ENCODE measurements around the gene TET2.
"Not testable (repeated sequence)": the region's sequence is repeated elsewhere in the genome, so short reads cannot be mapped to it uniquely, and the experiment has no call there.

Gene TET2

DNA sequence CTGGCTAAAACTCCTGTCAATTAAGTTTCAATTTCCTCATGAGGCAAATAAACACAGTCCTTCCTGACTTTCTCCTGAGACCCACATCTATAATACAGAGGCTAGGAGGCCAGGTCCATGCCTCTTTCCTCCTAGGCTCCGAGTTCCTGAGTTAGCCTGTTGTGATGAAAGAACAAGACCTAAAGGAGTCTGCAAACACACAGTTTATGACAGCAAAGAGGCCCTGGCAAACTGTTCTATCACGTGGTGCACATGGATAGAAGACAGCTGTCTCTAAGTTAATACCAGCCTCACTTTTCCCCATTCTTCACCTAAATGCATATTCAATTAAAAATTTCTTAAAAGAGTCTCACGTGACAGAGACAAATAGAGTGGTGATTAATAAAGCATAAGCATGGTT is 145.2 kb downstream of the TET2 start:
- Histone ChIP-seq H3K9me3 (ENCODE audit: control insufficient read depth, low read length) (no peaks in the 10 kb centered on the region), H3K4me3 (ENCODE audit: extremely low read depth, insufficient read depth, low read length, poor library complexity, severe bottlenecking) (no peak overlapping the region), H3K27ac (ENCODE audit: low read depth, low read length, severe bottlenecking) (no peak overlapping the region), H3K36me3 (ENCODE audit: control insufficient read depth, insufficient read depth, low read length) (no peaks in the 10 kb centered on the region), H3K4me1 (ENCODE audit: control insufficient read depth, insufficient read depth, low read length, poor library complexity, severe bottlenecking) (no peaks in the 10 kb centered on the region)
- WGBS, 2 experiments (ENCODE audit: insufficient coverage in 2 of 2), result 63 to 67% methylated on average over 1 of the region's 3 CpGs

- H3K9me3 ChIP-seq (ENCODE audit: control insufficient read depth, low read length), result no peaks in the 10 kb centered on the region
- no peak overlapping the region for H3K27ac ChIP-seq (ENCODE audit: low read depth, low read length, severe bottlenecking)
- no peak overlapping the region for H3K4me3 ChIP-seq (ENCODE audit: extremely low read depth, insufficient read depth, low read length, poor library complexity, severe bottlenecking)
- H3K36me3 ChIP-seq (ENCODE audit: control insufficient read depth, insufficient read depth, low read length), result no peaks in the 10 kb centered on the region
- no peaks in the 10 kb centered on the region for H3K4me1 ChIP-seq (ENCODE audit: control insufficient read depth, insufficient read depth, low read length, poor library complexity, severe bottlenecking)
These were observed 146.7 kb downstream of the TET2 start for GRCh38 chr4:105293360-105293759.

GRCh38 chr4:105296672-105297071 is 150.0 kb downstream of the TET2 start:
- Histone ChIP-seq H3K9me3 (ENCODE audit: control insufficient read depth, low read length) (no peaks in the 10 kb centered on the region), H3K36me3 (ENCODE audit: control insufficient read depth, insufficient read depth, low read length) (no peaks in the 10 kb centered on the region), H3K27ac (ENCODE audit: low read depth, low read length, severe bottlenecking) (no peak overlapping the region), H3K4me3 (ENCODE audit: extremely low read depth, insufficient read depth, low read length, poor library complexity, severe bottlenecking) (no peak overlapping the region), H3K4me1 (ENCODE audit: control insufficient read depth, insufficient read depth, low read length, poor library complexity, severe bottlenecking) (no peaks in the 10 kb centered on the region)
- WGBS, 2 experiments (ENCODE audit: insufficient coverage in 2 of 2), result 91 to 97% methylated on average over 6 of the region's 6 CpGs

GRCh38 chr4:105299027-105299426 is 152.4 kb downstream of the TET2 start:
- H3K4me1 ChIP-seq (ENCODE audit: control insufficient read depth, insufficient read depth, low read length, poor library complexity, severe bottlenecking); H3K4me3 ChIP-seq (ENCODE audit: extremely low read depth, insufficient read depth, low read length, poor library complexity, severe bottlenecking); H3K9me3 ChIP-seq (ENCODE audit: control insufficient read depth, low read length); H3K36me3 ChIP-seq (ENCODE audit: control insufficient read depth, insufficient read depth, low read length); H3K27ac ChIP-seq (ENCODE audit: low read depth, low read length, severe bottlenecking): not testable (repeated sequence)
- 40% methylated on average over 1 of the region's 1 CpG; no CpG with 5 or more reads in 1 of the 2 experiments for WGBS, 2 experiments (ENCODE audit: insufficient coverage in 2 of 2)

- Histone ChIP-seq H3K4me1 (ENCODE audit: control insufficient read depth, insufficient read depth, low read length, poor library complexity, severe bottlenecking) (no peaks in the 10 kb centered on the region), H3K36me3 (ENCODE audit: control insufficient read depth, insufficient read depth, low read length) (no peaks in the 10 kb centered on the region)
These were observed 157.4 kb downstream of the TET2 start for GRCh38 chr4:105304085-105304484.

DNA sequence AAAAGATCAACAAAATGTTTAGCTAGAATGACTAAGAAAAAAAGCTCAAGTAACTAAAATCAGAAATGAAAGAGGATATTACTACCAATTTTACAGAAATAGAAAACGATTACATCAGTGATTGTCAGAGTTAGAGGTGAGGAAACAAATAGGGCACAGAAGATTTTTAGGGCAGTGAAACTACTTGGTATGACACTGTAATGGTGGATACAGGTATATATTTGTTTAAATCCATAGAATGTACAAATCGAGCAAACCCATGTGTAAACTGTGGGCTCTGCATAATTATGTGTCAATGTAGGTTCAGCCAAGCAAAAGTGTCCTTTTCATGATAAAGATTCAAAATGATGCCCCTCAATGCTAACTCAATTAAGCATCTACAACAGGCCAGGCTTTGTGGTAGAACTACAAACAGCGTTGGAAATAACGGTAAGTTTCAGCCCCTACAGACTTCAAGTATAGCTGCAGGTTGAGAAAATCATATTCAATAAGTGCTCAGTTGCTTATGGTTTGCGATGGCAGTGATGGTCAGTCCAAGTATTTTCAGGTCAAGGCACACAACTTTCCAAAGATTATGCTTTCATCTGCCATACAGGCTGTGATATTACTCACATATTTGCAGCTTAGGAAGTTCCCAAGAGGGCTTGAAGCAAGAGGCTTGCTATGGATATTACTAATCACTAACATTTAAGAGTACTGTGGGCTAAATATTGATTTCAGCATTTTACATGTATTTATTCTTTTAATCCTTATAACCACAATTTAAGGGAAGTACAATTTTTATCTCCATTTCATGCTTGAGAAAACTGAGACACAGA is 158.6 kb downstream of the TET2 start:
- 87 to 93% methylated on average over 2 to 4 of the region's 5 CpGs for WGBS, 2 experiments (ENCODE audit: insufficient coverage in 2 of 2)
- H3K27ac ChIP-seq (ENCODE audit: low read depth, low read length, severe bottlenecking), result no peak overlapping the region

More at GRCh38 chr4:105304085-105304484, 157.4 kb downstream of the TET2 start:
- H3K9me3 ChIP-seq (ENCODE audit: control insufficient read depth, low read length), result no peaks in the 10 kb centered on the region
- H3K4me3 ChIP-seq (ENCODE audit: extremely low read depth, insufficient read depth, low read length, poor library complexity, severe bottlenecking), result no peak overlapping the region
- H3K27ac ChIP-seq (ENCODE audit: low read depth, low read length, severe bottlenecking), result no peak overlapping the region

GRCh38 chr4:105306158-105306781 is 159.6 kb downstream of the TET2 start:
- H3K4me1 ChIP-seq (ENCODE audit: control insufficient read depth, insufficient read depth, low read length, poor library complexity, severe bottlenecking), result no peaks in the 10 kb centered on the region
- H3K4me3 ChIP-seq (ENCODE audit: extremely low read depth, insufficient read depth, low read length, poor library complexity, severe bottlenecking), result no peak overlapping the region
- 83 to 89% methylated on average over 3 of the region's 5 CpGs for WGBS, 2 experiments (ENCODE audit: insufficient coverage in 2 of 2)
- no peaks in the 10 kb centered on the region for H3K36me3 ChIP-seq (ENCODE audit: control insufficient read depth, insufficient read depth, low read length)
- H3K9me3 ChIP-seq (ENCODE audit: control insufficient read depth, low read length), result no peaks in the 10 kb centered on the region
- no peak overlapping the region for H3K27ac ChIP-seq (ENCODE audit: low read depth, low read length, severe bottlenecking)

More for the DNA sequence above, 158.6 kb downstream of the TET2 start:
- H3K4me3 ChIP-seq (ENCODE audit: extremely low read depth, insufficient read depth, low read length, poor library complexity, severe bottlenecking), result no peak overlapping the region
- no peaks in the 10 kb centered on the region for H3K4me1 ChIP-seq (ENCODE audit: control insufficient read depth, insufficient read depth, low read length, poor library complexity, severe bottlenecking)
- no peaks in the 10 kb centered on the region for H3K36me3 ChIP-seq (ENCODE audit: control insufficient read depth, insufficient read depth, low read length)
- H3K9me3 ChIP-seq (ENCODE audit: control insufficient read depth, low read length), result no peaks in the 10 kb centered on the region

DNA sequence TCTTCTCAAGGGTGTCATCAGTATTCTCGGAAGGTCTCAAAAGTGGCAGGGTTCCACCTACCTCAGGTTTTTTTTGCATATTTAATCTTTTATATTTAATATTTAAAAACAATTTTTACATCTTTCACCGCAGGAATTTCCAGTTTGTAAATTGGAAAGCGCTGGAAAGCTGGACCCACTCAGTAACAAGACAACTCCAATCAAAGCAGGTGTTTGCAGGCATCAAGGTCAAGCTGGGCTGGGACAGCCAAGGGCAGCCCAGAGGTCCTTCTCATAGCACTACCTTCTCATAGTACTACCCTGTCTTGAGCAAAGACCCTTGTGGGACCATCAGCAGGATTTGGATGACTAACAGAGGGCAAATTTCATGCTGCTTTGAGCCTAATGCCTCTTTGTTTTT is 160.1 kb downstream of the TET2 start:
- no peak overlapping the region for H3K27ac ChIP-seq (ENCODE audit: low read depth, low read length, severe bottlenecking)
- no peaks in the 10 kb centered on the region for H3K4me1 ChIP-seq (ENCODE audit: control insufficient read depth, insufficient read depth, low read length, poor library complexity, severe bottlenecking)
- no CpG with 5 or more reads among the region's 3 CpGs for WGBS, 2 experiments (ENCODE audit: insufficient coverage in 2 of 2)
- no peak overlapping the region for H3K4me3 ChIP-seq (ENCODE audit: extremely low read depth, insufficient read depth, low read length, poor library complexity, severe bottlenecking)
- H3K9me3 ChIP-seq (ENCODE audit: control insufficient read depth, low read length), result no peaks in the 10 kb centered on the region
- no peaks in the 10 kb centered on the region for H3K36me3 ChIP-seq (ENCODE audit: control insufficient read depth, insufficient read depth, low read length)

- Histone ChIP-seq H3K36me3 (ENCODE audit: control insufficient read depth, insufficient read depth, low read length) (no peaks in the 10 kb centered on the region), H3K4me1 (ENCODE audit: control insufficient read depth, insufficient read depth, low read length, poor library complexity, severe bottlenecking) (no peaks in the 10 kb centered on the region), H3K4me3 (ENCODE audit: extremely low read depth, insufficient read depth, low read length, poor library complexity, severe bottlenecking) (no peak overlapping the region), H3K27ac (ENCODE audit: low read depth, low read length, severe bottlenecking) (no peak overlapping the region), H3K9me3 (ENCODE audit: control insufficient read depth, low read length) (no peaks in the 10 kb centered on the region)
- WGBS, 2 experiments (ENCODE audit: insufficient coverage in 2 of 2), result 83 to 100% methylated on average over 1 of the region's 1 CpG
These were observed 171.8 kb downstream of the TET2 start for GRCh38 chr4:105318486-105318885.

- Histone ChIP-seq H3K36me3 (ENCODE audit: control insufficient read depth, insufficient read depth, low read length) (no peaks in the 10 kb centered on the region), H3K4me3 (ENCODE audit: extremely low read depth, insufficient read depth, low read length, poor library complexity, severe bottlenecking) (no peak overlapping the region), H3K4me1 (ENCODE audit: control insufficient read depth, insufficient read depth, low read length, poor library complexity, severe bottlenecking) (no peaks in the 10 kb centered on the region), H3K27ac (ENCODE audit: low read depth, low read length, severe bottlenecking) (no peak overlapping the region), H3K9me3 (ENCODE audit: control insufficient read depth, low read length) (no peaks in the 10 kb centered on the region)
- WGBS, 2 experiments (ENCODE audit: insufficient coverage in 2 of 2), result 66 to 100% methylated on average over 2 of the region's 2 CpGs
These were observed 180.5 kb downstream of the TET2 start for GRCh38 chr4:105327222-105327621.

GRCh38 chr4:105327956-105328355 is 181.3 kb downstream of the TET2 start:
- H3K36me3 ChIP-seq (ENCODE audit: control insufficient read depth, insufficient read depth, low read length), result no peaks in the 10 kb centered on the region
- no peak overlapping the region for H3K27ac ChIP-seq (ENCODE audit: low read depth, low read length, severe bottlenecking)
- H3K4me3 ChIP-seq (ENCODE audit: extremely low read depth, insufficient read depth, low read length, poor library complexity, severe bottlenecking), result no peak overlapping the region
- H3K4me1 ChIP-seq (ENCODE audit: control insufficient read depth, insufficient read depth, low read length, poor library complexity, severe bottlenecking), result no peaks in the 10 kb centered on the region
- H3K9me3 ChIP-seq (ENCODE audit: control insufficient read depth, low read length), result no peaks in the 10 kb centered on the region

Data from mesodermal cell (in vitro differentiated cells).